HCT116 (cell line): ENCODE data around the gene METTL6.

Experiments
- EGR1 ChIP-seq: IDR thresholded peaks from 2 replicates; pipeline ENCODE4 v1.6.1; 2012; ENCODE audit warnings: low read depth
- EZH2phosphoT487 ChIP-seq: fragments of 200-600 bp; IDR thresholded peaks from 2 replicates; pipeline ENCODE4 v1.6.1; 2018; ENCODE audit warnings: antibody characterized with exemption, borderline replicate concordance
- POLR2A ChIP-seq: IDR thresholded peaks from 2 replicates; pipeline ENCODE4 v1.7.0; 2011; ENCODE audit warnings: borderline replicate concordance; ENCODE audit not compliant: insufficient read depth, insufficient read length; ENCODE audit errors: extremely low read depth
- POLR2AphosphoS5 ChIP-seq: IDR thresholded peaks from 2 replicates; pipeline ENCODE4 v1.6.1; 2011; ENCODE audit warnings: mild to moderate bottlenecking, low read depth, low read length, moderate library complexity
- RAD21 ChIP-seq: IDR thresholded peaks from 2 replicates; pipeline ENCODE4 v1.6.1; 2012; ENCODE audit warnings: low read depth, mild to moderate bottlenecking
- SIN3A ChIP-seq: IDR thresholded peaks from 2 replicates; pipeline ENCODE4 v1.6.1; 2012; ENCODE audit warnings: low read depth
- SP1 ChIP-seq: IDR thresholded peaks from 2 replicates; pipeline ENCODE4 v1.6.1; 2012; ENCODE audit warnings: low read depth
- TCF7L2 ChIP-seq: IDR thresholded peaks from 2 replicates; pipeline ENCODE4 v1.7.0; 2011; ENCODE audit warnings: borderline replicate concordance, inconsistent platforms; ENCODE audit not compliant: insufficient read depth, insufficient read length; ENCODE audit errors: extremely low read depth
- ZFX ChIP-seq: fragments of 450-650 bp; IDR thresholded peaks from 2 replicates; pipeline ENCODE4 v1.6.1; 2017
- ZNF274 ChIP-seq: fragments of 200-500 bp; sonication (Bioruptor generic); IDR thresholded peaks from 2 replicates; pipeline ENCODE4 v1.6.1; 2014; ENCODE audit warnings: mild to moderate bottlenecking, low read depth, low read length, inconsistent platforms
- TF ChIP-seq, protein P1 (sequence below), 3 experiments: fragments of 200-600 bp in 1 of 3; sonication (generic) in 1 of 3; IDR thresholded peaks in 2 of 3; conservative IDR thresholded peaks in 1 of 3; 2 replicates each; pipeline ENCODE4 v1.5.1; 2012 to 2017; ENCODE audit warnings: low read depth in 2 of 3, low read length in 2 of 3, antibody characterized with exemption in 1 of 3, borderline replicate concordance in 1 of 3, control low read depth in 1 of 3, mild to moderate bottlenecking in 1 of 3, mixed read lengths in 1 of 3, mixed run types in 1 of 3, moderate library complexity in 1 of 3; ENCODE audit not compliant: insufficient read depth in 1 of 3
- TF ChIP-seq, protein P2 (sequence below): IDR thresholded peaks from 2 replicates; pipeline ENCODE4 v1.6.1; 2012; ENCODE audit warnings: low read depth
- TF ChIP-seq, protein P3 (sequence below): IDR thresholded peaks from 2 replicates; pipeline ENCODE4 v1.6.1; 2012

DNA sequence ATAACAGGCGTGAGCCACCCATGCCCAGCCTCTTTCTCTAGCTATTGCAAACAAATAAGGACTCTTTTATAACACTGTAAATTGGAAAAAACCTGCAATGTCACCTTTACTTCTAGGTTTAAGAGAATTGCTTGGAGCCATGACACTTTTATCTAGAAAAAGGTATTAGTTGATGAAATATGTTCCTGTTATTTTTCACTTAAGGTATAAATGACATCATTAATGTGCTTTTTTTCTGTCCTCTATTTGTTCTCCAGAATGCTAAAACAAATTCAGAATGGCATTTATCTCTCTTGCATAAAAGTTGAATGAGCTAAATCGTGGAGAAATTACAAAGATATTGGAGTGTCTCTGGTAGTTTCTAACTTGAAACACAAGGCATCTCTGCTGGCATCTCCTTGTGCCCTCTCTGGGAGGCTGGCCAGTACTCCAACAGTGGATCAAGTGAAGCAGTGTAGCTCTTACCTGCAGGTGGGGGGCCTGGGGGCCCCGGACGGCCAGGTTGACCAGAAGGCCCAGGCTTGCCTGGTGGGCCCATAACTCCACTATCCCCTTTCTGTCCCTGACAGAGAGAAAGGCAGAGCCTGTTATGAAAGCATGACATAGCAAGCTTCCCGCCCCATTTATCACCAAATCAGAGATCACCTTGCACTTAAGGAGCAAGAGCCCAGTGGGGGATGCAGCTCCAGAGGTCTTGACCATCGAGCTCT, 38.7 kb upstream of the METTL6 start:
- TF ChIP-seq POLR2A (no peak), ZFX (no peak), POLR2AphosphoS5 (no peak), SIN3A (no peak), EGR1 (no peak), TCF7L2 (no peak), SP1 (no peak), RAD21 (no peak), ZNF274 (no peak), EZH2phosphoT487 (no peak)
- TF ChIP-seq, protein P1, sequence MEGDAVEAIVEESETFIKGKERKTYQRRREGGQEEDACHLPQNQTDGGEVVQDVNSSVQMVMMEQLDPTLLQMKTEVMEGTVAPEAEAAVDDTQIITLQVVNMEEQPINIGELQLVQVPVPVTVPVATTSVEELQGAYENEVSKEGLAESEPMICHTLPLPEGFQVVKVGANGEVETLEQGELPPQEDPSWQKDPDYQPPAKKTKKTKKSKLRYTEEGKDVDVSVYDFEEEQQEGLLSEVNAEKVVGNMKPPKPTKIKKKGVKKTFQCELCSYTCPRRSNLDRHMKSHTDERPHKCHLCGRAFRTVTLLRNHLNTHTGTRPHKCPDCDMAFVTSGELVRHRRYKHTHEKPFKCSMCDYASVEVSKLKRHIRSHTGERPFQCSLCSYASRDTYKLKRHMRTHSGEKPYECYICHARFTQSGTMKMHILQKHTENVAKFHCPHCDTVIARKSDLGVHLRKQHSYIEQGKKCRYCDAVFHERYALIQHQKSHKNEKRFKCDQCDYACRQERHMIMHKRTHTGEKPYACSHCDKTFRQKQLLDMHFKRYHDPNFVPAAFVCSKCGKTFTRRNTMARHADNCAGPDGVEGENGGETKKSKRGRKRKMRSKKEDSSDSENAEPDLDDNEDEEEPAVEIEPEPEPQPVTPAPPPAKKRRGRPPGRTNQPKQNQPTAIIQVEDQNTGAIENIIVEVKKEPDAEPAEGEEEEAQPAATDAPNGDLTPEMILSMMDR (IDR thresholded peaks at IDR 0.05 in 2 of 3, conservative IDR thresholded peaks at IDR 0.05 in 1 of 3; ENCODE audit: borderline replicate concordance in 1 of 3, insufficient read depth in 1 of 3, low read depth in 2 of 3, low read length in 2 of 3): no peak
- TF ChIP-seq, protein P2, sequence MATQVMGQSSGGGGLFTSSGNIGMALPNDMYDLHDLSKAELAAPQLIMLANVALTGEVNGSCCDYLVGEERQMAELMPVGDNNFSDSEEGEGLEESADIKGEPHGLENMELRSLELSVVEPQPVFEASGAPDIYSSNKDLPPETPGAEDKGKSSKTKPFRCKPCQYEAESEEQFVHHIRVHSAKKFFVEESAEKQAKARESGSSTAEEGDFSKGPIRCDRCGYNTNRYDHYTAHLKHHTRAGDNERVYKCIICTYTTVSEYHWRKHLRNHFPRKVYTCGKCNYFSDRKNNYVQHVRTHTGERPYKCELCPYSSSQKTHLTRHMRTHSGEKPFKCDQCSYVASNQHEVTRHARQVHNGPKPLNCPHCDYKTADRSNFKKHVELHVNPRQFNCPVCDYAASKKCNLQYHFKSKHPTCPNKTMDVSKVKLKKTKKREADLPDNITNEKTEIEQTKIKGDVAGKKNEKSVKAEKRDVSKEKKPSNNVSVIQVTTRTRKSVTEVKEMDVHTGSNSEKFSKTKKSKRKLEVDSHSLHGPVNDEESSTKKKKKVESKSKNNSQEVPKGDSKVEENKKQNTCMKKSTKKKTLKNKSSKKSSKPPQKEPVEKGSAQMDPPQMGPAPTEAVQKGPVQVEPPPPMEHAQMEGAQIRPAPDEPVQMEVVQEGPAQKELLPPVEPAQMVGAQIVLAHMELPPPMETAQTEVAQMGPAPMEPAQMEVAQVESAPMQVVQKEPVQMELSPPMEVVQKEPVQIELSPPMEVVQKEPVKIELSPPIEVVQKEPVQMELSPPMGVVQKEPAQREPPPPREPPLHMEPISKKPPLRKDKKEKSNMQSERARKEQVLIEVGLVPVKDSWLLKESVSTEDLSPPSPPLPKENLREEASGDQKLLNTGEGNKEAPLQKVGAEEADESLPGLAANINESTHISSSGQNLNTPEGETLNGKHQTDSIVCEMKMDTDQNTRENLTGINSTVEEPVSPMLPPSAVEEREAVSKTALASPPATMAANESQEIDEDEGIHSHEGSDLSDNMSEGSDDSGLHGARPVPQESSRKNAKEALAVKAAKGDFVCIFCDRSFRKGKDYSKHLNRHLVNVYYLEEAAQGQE: no peak
- TF ChIP-seq, protein P3, sequence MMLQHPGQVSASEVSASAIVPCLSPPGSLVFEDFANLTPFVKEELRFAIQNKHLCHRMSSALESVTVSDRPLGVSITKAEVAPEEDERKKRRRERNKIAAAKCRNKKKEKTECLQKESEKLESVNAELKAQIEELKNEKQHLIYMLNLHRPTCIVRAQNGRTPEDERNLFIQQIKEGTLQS: no peak
